ENCODE data around the gene PDZRN3.

PDZRN3 gene

DNA sequence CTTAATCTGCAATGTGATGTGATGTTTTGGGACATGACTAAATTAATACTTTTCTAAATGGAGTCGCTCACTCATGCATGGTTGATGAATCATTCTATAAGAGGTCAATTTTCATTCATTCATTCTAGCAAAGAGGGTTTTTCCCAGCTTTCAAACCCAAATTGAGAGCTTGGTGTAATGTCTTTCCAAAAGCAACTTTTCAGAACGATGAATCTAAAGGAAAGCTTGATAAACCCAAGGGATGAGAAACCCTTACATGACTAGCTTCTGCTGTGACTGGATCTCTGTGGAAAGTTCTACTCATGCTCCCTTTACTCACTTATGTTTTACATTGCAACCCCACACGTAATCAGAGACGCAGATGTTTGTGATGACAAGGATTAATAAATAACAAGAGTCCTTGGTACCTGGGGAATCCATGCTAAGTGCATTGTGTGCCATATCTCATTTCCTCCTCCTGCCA is 47.7 kb downstream of the PDZRN3 start:
- DNase-seq (ENCODE audit: low read depth, low spot score), result no peak
- TF ChIP-seq, protein P1, sequence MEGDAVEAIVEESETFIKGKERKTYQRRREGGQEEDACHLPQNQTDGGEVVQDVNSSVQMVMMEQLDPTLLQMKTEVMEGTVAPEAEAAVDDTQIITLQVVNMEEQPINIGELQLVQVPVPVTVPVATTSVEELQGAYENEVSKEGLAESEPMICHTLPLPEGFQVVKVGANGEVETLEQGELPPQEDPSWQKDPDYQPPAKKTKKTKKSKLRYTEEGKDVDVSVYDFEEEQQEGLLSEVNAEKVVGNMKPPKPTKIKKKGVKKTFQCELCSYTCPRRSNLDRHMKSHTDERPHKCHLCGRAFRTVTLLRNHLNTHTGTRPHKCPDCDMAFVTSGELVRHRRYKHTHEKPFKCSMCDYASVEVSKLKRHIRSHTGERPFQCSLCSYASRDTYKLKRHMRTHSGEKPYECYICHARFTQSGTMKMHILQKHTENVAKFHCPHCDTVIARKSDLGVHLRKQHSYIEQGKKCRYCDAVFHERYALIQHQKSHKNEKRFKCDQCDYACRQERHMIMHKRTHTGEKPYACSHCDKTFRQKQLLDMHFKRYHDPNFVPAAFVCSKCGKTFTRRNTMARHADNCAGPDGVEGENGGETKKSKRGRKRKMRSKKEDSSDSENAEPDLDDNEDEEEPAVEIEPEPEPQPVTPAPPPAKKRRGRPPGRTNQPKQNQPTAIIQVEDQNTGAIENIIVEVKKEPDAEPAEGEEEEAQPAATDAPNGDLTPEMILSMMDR (IDR thresholded peaks at IDR 0.05; ENCODE audit: insufficient read depth, low read length, missing control alignments), result no peak
- POLR2A ChIA-PET, result interaction anchor here (0.8 to 1.5 kb wide), 2 partner anchors 13 to 29 kb away, joined by 3 to 6 read pairs; no protein-coding TSS in a partner anchor
- no peak overlapping the region for H3K4me3 ChIP-seq (ENCODE audit: low read depth, low read length)
- CTCF ChIA-PET, result no interaction called here

DNA sequence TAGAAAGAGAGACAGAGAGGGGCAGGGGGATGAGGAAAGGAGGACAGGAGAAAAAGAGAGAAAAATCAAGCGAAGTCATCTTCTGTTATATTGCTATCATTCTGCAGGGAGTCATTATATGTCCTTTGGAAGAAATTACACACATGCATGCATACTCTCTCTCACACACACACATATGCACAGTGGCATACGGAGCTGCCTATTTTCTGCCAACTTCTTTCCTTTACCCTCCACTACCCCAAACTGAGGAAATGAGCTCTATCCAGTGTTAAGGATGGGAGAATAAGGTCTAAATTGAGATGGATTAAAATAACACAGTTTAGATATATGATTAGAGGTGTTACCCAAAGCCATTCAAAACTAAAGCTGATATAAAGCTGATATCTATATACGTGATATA is 48.8 kb downstream of the PDZRN3 start:
- TF ChIP-seq, protein P1 (IDR thresholded peaks at IDR 0.05; ENCODE audit: insufficient read depth, low read length, missing control alignments), result no peak
- no peak for DNase-seq (ENCODE audit: low read depth, low spot score)
- H3K4me3 ChIP-seq (ENCODE audit: low read depth, low read length), result no peak overlapping the region
- ChIA-PET CTCF (interaction anchor here (0.7 to 1.0 kb wide), 2 partner anchors 12 to 70 kb away, joined by 3 read pairs; no protein-coding TSS in a partner anchor), POLR2A (interaction anchor here (1.5 kb wide), 1 partner anchor 28 kb away, joined by 6 read pairs; no protein-coding TSS in a partner anchor)

DNA sequence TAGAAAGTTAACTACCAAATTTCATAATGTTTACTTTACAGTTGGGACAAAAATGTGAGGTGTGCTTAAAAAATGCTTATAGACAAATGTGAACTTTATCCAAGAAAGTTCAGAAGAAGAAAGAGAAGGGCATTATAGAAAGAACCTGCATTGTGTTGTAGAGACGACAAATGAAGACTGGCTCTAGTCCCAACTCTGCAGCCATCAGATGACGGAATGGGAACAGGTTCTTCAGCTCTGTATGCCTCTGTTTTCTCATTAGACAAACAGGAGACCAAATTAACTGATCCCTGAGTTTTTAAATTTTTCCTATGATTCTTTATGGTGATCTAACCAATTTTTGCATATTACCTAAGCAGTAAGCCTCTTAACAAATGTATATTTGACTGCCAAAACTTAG is 49.2 kb downstream of the PDZRN3 start:
- CTCF ChIA-PET, result interaction anchor here (0.7 to 1.0 kb wide), 2 partner anchors 11 to 69 kb away, joined by 3 read pairs; no protein-coding TSS in a partner anchor
- POLR2A ChIA-PET, result no interaction called here
- DNase-seq (ENCODE audit: low read depth, low spot score), result no peak
- no peak overlapping the region for H3K4me3 ChIP-seq (ENCODE audit: low read depth, low read length)
- TF ChIP-seq, protein P1 (IDR thresholded peaks at IDR 0.05; ENCODE audit: insufficient read depth, low read length, missing control alignments), result no peak

DNA sequence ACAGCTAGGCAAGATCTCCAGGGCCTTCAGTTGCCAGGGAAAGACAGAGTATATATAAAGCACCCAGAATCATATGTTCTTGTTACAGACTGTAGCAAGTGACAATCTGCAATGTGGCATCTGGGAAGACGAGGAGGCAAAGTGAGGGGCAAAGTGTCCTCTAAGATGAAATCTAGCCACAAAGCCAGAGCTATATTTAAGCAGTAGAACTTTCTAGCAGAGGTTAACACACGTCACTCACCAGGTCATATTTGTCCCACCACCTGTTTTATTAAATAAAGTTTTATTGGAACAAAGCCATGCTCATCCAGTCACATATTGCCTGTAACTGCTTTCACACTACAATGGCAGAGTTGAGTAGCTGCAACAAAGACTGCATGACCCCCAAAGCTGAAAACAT is 51.5 kb downstream of the PDZRN3 start:
- ChIA-PET CTCF (interaction anchor here (0.7 to 1.8 kb wide), 3 partner anchors 12 to 45 kb away, joined by 3 to 5 read pairs (median 4); no protein-coding TSS in a partner anchor), POLR2A (no interaction called here)
- TF ChIP-seq, protein P1 (IDR thresholded peaks at IDR 0.05; ENCODE audit: insufficient read depth, low read length, missing control alignments), result no peak
- DNase-seq (ENCODE audit: low read depth, low spot score), result no peak
- no peak overlapping the region for H3K4me3 ChIP-seq (ENCODE audit: low read depth, low read length)

DNA sequence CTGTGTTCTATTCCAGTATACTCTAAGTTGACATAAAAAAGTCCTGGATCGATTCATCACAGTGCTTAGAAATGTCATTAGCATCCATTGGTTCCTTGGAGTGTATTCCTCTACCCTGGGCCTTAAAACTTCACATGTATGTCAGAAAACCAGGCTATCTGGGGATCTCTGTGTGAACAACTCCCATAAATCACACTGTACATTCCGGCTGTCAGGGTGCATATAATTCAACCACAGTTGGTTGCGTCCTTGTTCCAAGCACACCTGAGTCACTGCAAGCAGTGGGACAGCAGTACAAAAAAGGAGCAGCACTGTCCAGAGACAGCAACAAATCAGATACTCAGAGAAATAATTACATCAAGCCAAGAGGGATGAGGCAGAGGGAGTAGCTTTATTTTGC is 52.4 kb downstream of the PDZRN3 start:
- no peak overlapping the region for H3K4me3 ChIP-seq (ENCODE audit: low read depth, low read length)
- TF ChIP-seq, protein P1 (IDR thresholded peaks at IDR 0.05; ENCODE audit: insufficient read depth, low read length, missing control alignments), result no peak
- ChIA-PET POLR2A (no interaction called here), CTCF (interaction anchor here (0.9 to 1.8 kb wide), 4 partner anchors 11 to 67 kb away, joined by 3 to 4 read pairs (median 4); no protein-coding TSS in a partner anchor)
- no peak for DNase-seq (ENCODE audit: low read depth, low spot score)

DNA sequence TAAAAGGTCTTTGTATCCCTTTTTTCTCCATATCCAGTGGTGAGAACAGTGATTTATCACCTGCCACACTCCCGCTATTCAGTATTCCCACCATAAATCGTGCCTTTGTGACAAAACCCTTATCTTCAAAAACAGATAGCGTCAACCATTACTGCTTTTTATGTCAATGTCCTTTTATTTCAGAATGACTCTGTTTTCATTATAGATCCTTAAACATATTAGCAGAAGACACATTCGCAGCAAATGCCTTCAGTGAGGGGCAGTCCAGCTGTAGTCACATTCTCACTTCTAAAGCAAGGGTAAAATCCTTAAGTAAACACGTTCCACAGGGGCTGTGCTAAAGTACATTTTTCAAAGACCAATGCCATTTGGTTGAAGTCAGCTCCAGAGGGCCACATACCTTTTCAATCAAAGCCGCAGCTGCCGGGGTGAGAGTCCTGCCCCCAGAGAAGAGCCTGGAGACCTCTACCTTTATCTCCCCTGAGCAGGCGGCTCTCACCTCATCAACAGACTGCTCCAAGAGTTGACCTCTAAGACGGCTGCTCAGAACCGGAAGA is 53.4 kb downstream of the PDZRN3 start:
- DNase-seq (ENCODE audit: low read depth, low spot score), result no peak
- ChIA-PET POLR2A (interaction anchor here (0.6 kb wide), 1 partner anchor 46 kb away, joined by 3 read pairs; no protein-coding TSS in a partner anchor), CTCF (interaction anchor here (0.9 to 1.2 kb wide), 2 partner anchors 14 to 65 kb away, joined by 3 read pairs; no protein-coding TSS in a partner anchor)
- H3K4me3 ChIP-seq (ENCODE audit: low read depth, low read length), result no peak overlapping the region
- TF ChIP-seq, protein P1 (IDR thresholded peaks at IDR 0.05; ENCODE audit: insufficient read depth, low read length, missing control alignments), result no peak

Measured in AG04449 (cell line).